Sigmoid colon (tissue), 4 donors: ENCODE results near the gene MRTFA.

ENCODE experiments used
- CTCF ChIP-seq, 4 experiments: fragments of 450-650 bp in 3 of 4; fragments of 200-600 bp in 1 of 4; IDR thresholded peaks; one replicate each; pipeline ENCODE4 v1.5.1; 2016 to 2019; ENCODE audit warnings: antibody characterized with exemption in 4 of 4, mild to moderate bottlenecking in 3 of 4, moderate library complexity in 2 of 4
- POLR2A ChIP-seq, 2 donors: fragments of 450-650 bp; IDR thresholded peaks; one replicate each; pipeline ENCODE4 v1.6.1; 2016; ENCODE audit warnings: antibody characterized with exemption in 2 of 2, mild to moderate bottlenecking in 2 of 2, moderate library complexity in 2 of 2
- POLR2AphosphoS5 ChIP-seq, 4 donors: sonication (generic); formaldehyde crosslinking; IDR thresholded peaks; one replicate each; pipeline ENCODE4 v1.6.1; 2017; ENCODE audit warnings: antibody characterized with exemption in 4 of 4

GRCh38 chr22:40609216-40609615, 27.3 kb downstream of the MRTFA start:
- no peak for TF ChIP-seq CTCF (IDR thresholded peaks at IDR 0.05)
- TF ChIP-seq POLR2A (IDR thresholded peaks at IDR 0.05), result no peak
- no peak for TF ChIP-seq POLR2AphosphoS5 (IDR thresholded peaks at IDR 0.05)
